Loucy (cell line): ENCODE data around the gene TMEM244.

Experiments used
- CTCF ChIP-seq: fragments of 200-600 bp; sonication (generic); conservative IDR thresholded peaks from 2 replicates; pipeline ENCODE4 v1.5.1; 2014; ENCODE audit warnings: mild to moderate bottlenecking, antibody characterized with exemption, low read length
- EZH2phosphoT487 ChIP-seq: fragments of 200-600 bp; IDR thresholded peaks from 2 replicates; pipeline ENCODE4 v1.6.1; 2018; ENCODE audit warnings: antibody characterized with exemption, mild to moderate bottlenecking, moderate library complexity, borderline replicate concordance

GRCh38 chr6:129843573-129843972 lies 17.5 kb downstream of the TMEM244 start:
- TF ChIP-seq CTCF, result no peak
- TF ChIP-seq EZH2phosphoT487, result no peak
